Stimulated activated CD4-positive, alpha-beta T cell treated with anti-CD3 and anti-CD28 coated beads, Interleukin-2, amount 100 ng/mL, for 4 hours (primary cell): Measurements from ENCODE around the gene TNIK.

ENCODE experiments used
- DNase-seq: peaks from one replicate; pipeline ENCODE4 v3.0.0-alpha.2; 2020; ENCODE audit warnings: low read depth

TNIK gene

DNA sequence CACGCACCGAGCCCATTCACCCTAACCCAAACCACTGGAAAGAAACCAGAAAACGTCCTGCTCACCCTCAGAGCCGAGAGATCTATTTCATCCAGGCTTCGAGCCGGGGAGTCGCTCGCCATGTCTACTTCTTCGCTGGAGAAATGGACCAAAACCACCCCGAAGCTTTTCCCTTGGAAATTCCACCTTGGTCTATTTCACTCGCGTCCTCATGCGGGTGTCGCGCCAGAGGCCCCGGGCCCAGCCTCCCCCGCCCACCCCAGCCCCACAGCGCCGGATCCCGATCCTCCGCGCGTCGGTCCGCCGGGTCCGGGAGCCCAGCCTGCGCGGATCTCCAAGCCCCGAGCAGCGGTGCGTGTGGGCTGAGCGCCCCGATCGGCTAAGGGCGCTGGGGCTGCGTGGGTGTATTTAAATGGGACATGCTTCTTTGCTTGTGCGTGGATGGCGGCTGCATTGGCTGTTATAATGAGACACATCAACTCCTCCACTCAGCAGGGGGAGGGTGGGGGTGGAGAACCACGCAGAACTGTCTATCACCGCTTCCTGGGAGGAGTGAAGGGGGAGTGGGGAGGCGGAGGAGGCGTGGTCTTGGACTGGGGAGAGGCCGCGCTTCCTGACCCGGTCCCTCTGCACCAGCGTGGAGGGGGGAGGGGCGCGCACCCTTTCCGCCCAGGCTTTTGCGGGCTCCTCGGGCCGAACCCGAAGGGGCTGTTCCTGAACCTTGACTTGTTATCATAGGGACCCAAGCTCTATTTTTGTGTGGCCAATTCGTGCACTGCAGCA lies at the start of gene TNIK:
TSS of gene TNIK (minus strand) at position 464 of the 783 bp plus-strand sequence. CDS start at position 122, 342 bp downstream.
- peak; percentile 96 for DNase-seq

- no peak for DNase-seq
Observed at GRCh38 chr3:171508676-171509075, 48.5 kb upstream of the TNIK start.

- DNase-seq = no peak
Observed at GRCh38 chr3:171508206-171508605, 48.0 kb upstream of the TNIK start.

DNA sequence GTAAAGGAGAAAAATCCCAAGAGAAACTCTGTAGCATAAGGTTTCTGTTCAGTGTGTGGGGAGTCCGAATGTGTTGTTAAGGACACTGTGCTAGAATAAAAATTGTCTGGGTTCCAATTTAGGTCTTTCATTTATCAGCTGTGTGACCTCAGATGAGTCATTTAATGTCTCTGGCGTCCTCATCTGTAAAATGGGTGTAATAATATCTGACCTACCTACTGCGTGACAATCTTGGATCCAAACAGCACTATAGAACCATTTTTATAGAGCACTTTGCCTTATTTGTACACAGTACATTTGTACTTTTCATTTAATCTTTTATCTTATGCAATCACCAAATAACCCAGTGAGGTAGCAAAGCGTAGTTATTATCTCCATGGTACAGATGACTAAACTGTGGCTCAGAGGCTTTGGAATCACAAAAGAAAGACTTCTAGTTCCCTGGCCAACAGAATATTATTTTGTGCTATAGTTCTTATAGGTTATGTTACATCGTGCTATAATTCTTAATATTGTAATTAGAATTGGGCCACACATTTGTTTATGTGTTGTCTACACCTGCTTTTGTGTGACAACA lies 46.6 kb upstream of the TNIK start:
- no peak for DNase-seq

DNA sequence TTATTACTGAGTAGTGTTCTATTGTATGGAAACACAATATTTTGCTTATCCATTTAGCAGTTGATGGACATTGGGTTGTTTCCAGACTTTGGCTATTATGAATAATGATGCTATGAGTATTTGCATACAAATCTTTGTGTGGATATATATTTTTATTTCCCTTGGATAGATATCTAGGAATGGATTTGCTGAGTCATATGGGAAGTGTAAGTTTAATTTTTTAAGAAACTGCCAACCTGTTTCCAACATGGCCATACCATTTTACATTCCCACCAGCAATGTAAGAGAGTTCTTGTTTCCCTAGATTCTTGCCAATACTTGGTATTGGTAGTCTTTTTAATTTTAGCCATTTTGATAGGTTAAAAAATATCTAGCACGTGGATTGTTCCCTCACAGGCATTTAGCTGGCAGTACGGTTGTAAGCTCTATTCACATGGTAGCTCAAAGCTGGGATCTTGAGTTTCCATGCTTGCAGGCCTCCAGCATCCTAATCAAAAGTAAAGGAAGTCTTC lies 45.7 kb upstream of the TNIK start:
- DNase-seq = no peak

DNA sequence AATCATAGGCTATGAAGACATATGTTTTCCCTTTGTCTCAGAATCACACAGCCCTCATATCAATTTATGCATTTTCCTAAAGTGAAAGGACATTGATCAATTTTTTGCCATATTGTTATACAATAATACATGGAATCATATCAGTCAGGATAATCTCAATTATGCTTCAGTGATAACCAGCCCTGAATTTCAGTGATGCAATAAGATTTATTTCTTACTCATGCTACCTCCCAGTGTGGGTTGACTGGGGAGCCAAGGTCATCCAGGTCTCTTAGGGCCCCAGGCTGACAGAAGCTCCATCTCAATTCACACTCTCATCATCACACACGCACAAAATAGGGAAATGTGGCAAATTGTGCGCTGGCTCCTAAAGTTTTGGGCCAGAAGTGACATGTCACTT lies 44.2 kb upstream of the TNIK start:
- no peak for DNase-seq

GRCh38 chr3:171503817-171504216 lies 43.6 kb upstream of the TNIK start:
- no peak for DNase-seq

- DNase-seq = no peak
Observed at GRCh38 chr3:171498921-171499320, 38.7 kb upstream of the TNIK start.

DNA sequence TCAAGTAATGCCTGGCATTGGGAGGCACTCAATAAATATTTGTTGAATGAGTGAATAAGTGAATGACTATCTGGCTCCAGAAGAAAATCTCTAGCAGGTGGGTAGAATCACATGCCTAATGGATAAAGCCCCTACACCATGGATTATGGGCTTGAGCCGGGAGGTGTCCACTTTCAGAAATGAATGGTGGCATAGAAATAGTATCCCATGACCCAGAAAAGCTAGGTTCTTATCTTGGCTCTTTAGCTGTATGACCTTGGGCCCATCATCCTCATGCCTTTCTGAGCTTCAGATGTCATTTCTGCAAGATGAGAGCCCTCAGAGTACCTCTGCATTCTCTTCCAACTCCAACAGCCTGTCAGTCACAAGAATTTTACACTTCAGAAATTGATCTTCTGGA lies 37.3 kb upstream of the TNIK start:
- no peak for DNase-seq

DNA sequence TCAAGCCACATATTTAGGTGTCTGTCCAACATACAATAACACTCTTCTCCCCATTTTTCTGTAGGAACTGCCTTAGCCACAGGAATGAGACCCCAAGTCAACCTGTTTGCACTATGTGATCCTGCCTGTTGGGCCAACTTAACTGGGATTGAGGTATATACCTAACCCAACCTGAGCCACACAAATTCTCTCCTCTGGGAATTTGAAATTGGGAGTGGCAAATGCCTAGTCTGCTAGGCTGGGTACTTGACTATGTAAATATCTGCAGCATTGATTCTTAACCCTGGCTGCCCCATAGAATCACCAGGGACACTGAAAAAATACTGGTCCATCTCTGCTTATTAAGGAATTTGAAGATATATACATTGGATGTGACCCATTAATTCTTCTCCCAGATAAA lies 35.2 kb upstream of the TNIK start:
- DNase-seq = no peak

GRCh38 chr3:171494457-171495109 lies 34.4 kb upstream of the TNIK start:
- no peak for DNase-seq

DNA sequence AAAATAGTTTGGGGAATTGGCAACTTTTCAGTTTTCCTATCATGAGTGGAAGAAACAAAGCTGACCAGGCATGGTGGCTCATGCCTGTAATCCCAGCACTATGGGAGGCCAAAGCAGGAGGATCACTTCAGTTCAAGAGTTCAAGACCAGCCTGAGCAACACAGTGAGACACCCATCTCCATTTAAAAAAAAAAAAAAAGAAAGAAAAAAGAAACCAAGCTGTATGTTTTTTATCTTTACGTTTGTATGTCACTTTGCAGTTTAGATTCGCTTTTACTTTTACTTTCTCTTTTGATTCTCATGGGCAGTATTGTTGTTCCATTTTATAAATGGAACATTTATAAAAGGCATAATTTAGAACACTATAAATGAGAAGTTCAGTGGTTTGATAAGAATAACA lies 31.2 kb upstream of the TNIK start:
- DNase-seq = no peak

DNA sequence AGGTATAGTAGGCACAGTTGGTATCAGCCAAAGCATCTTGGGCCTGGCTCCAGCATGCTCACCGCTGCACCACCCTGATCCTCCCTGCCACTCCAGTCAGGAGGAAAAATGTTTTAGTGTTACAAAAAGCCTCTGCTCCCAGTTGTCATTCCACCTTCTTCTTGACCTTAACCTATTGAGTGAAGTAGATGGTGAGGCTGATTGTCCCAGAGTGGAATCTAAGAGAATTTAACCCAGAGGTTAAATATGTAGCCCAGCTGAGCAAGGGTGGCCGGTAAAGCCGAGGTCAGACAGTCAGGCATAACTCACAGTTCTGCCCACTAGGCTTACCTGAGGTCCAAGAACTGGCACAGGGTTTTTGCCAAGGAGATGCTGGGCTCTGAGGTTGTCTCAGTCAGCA lies 30.7 kb upstream of the TNIK start:
- no peak for DNase-seq

DNA sequence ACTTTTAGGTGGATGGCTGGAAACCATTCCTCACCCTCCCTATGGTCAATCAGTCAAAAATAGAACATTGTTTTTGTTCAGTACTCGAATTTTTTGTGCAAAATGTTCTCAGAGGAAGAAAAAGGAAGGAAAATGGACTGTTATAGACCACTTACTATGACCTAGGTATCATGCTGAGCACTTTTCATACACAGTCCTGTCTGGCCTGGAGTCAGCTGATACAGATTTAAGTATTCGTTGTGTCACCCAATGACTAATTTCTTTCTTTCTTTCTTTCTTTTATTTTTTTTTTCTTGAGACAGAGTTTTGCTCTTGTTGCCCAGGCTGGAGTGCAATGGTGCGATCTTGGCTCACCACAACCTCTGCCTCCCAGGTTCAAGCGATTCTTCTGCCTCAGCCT lies 29.1 kb upstream of the TNIK start:
- DNase-seq = no peak

DNA sequence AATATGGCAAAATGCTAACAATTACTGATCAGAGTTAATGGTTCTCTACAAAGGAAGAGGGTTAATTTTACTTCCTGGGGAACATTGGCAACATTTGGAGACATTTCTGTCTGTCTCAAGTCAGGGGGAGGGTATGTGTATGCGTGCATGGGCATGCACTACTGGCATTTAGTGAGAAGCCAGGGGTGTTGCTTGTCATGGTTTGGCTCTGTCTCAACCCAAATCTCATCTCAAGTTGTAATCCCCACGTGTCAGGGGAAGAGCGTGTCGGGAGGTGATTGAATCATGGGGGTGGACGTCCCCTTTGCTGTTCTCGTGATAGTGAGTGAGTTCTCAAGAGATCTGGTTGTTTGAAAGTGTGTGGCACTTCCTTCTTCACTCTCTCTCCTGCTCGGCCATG lies 28.3 kb upstream of the TNIK start:
- no peak for DNase-seq

DNA sequence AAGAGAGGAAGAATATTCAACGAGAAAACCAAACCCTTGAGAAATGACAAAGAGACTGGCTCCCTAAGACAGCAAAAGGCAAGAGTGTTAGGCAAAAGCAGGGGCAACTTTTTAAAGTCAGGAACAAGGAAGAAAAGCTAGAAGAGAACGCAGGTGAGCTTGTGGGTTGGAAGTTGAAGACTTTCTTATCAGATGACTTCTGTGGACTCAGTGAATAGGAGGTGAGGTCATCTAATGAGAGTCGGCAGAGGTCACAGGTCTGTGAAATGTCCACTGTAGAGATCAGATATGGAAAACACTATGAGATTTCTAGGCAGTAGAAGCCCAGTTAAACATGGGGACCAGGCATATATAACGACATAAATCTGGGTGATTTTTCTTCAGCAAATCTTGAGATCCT lies 27.2 kb upstream of the TNIK start:
- DNase-seq = no peak

GRCh38 chr3:171485338-171485737 lies 25.1 kb upstream of the TNIK start:
- DNase-seq = no peak

DNA sequence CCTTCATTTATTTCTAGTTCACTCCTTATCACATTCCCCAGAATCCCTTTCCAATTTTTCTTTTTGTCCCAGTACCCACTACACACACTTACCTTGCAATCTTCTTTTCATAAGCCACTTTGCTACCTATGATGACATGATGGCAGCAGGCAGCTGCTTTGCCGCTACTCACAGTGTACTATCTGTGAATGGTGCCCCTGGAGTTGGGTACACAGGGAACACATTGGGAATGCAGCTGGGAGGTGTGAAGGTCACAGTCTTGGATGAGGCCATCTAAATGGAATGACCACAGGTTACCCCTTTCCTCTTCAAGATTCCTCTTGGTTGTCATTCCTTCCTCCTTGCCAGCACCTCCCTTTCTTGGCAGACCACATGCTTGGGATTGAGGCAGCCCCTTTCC lies 20.8 kb upstream of the TNIK start:
- no peak for DNase-seq

- no peak for DNase-seq
Observed at GRCh38 chr3:171480526-171480925, 20.3 kb upstream of the TNIK start.

DNA sequence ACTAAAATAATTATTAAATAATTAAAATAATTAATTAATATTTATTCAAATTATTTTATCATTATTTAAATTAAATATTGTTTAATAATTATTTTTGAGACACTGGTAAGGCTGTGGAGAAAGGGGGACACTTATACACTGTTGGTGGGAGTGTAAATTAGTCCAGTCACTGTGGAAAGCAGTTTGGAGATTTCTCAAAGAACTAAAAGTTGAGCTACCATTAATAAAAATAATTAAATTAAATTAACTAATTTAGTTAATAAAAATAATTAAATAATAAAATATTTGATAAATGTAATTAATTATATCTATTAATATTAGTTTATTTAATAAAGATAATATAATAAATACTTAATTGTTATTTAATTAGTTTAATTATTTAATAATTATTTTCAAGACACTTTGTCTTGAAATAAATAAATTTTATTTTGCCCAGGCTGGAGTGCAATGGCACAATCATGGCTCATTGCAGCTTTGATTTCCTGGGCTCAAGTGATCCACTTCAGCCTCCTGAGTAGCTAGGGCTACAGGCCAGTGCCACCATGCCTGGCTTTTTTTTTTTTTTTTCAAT lies 16.4 kb upstream of the TNIK start:
- no peak for DNase-seq

DNA sequence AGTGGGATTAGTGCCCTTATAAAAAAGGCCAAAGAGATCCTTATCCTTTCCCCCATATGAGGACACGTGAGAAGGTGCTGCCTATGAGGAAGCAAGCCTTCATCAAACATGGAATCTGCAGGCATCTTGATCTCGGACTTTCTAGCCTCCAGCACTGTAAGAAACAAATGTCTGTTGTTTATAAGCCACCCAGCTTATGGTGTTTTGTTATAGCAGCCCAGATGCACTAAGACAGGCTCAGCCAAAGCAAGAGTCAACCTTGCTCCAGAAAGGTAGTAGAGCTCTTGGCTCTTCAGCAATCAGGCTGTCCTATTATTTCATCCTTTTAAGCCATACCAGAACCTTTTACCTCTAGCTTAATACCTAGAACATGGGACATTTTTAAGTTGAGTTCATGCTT lies 12.3 kb upstream of the TNIK start:
- DNase-seq = no peak

DNA sequence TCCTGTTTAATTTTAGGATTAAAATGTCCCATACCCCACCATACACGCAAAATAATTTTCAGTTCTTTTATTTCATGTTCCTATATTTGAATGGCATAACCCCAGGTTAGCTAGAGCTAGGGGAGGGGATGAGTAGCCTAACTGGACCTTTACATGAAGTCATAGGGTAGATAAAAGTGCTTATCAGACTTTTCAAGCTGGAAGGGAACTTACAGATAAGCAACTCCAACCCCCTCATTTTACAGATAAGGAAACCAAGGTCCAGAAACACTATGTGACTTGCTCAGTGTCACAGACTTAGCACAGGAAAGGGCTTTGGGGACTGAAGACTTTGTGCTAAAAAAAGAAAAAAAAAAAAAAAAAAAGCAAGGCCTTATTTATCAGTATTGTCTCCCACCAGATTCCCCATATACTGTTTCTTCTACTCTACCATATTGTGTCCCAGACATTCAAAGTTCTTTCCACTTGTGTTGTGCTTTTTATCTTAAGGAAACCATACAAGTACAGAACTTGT lies 10.6 kb upstream of the TNIK start:
- no peak for DNase-seq

DNA sequence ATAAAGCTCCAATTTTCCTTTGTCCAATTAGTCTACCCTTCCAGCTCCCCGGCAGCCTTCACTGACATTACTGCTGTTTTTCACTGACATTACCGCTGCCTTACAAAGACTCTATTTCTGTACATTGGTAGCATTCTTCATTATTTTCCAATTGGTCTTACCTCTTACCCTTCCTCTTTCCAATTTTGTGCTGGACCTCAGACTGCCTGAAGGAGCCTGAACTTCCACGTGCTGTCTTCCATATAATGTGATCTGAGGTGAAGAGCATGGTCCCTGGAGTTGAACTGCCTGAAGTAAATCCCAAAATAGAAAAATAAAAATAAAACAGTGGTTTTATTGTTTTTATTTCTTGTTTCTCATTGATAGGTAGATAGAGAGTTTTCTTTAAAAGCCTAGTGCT lies 9.2 kb upstream of the TNIK start:
- no peak for DNase-seq
